ENCODE results near the gene GBGT1.

GBGT1 gene

GRCh38 chr9:133184971-133185370 is 21.3 kb upstream of the GBGT1 start:
- intact Hi-C loops (cut with DNase I; ENCODE audit: low total_unique reads) = loop anchor here (5.0 to 10.0 kb wide), 2 partner anchors 140 to 302 kb away; no protein-coding TSS in a partner anchor
- no peaks in the 10 kb centered on the region for H3K36me3 ChIP-seq
- no peaks in the 10 kb centered on the region for H3K9me3 ChIP-seq
- no peak for DNase-seq
- no peak overlapping the region for H3K27ac ChIP-seq
- peak; percentile 45 to 53 for TF ChIP-seq CTCF (IDR thresholded peaks at IDR 0.05)
- peaks cover 0 to 3% (median 0%) of the 10 kb centered on the region in 4 donors for H3K4me1 ChIP-seq
- H3K4me3 ChIP-seq = no peak overlapping the region
- peaks cover 0 to 23% of the 10 kb centered on the region in 2 donors for H3K27me3 ChIP-seq

GRCh38 chr9:133182151-133182550 is 18.4 kb upstream of the GBGT1 start:
- H3K4me1 ChIP-seq = peaks cover 0 to 3% (median 0%) of the 10 kb centered on the region in 4 donors
- peaks cover 0 to 5% of the 10 kb centered on the region in 2 donors for H3K27me3 ChIP-seq
- no peak overlapping the region for H3K27ac ChIP-seq
- intact Hi-C loops (cut with DNase I; ENCODE audit: low total_unique reads) = loop anchor here (5.0 to 10.0 kb wide), 2 partner anchors 143 to 305 kb away; no protein-coding TSS in a partner anchor
- H3K4me3 ChIP-seq = no peak overlapping the region
- TF ChIP-seq CTCF (IDR thresholded peaks at IDR 0.05) = no peak
- DNase-seq = no peak
- no peaks in the 10 kb centered on the region for H3K36me3 ChIP-seq
- H3K9me3 ChIP-seq = no peaks in the 10 kb centered on the region

GRCh38 chr9:133181561-133181960 is 17.8 kb upstream of the GBGT1 start:
- intact Hi-C loops (cut with DNase I; ENCODE audit: low total_unique reads) = loop anchor here (5.0 to 10.0 kb wide), 2 partner anchors 143 to 306 kb away; no protein-coding TSS in a partner anchor
- no peak for DNase-seq
- Histone ChIP-seq H3K36me3 (no peaks in the 10 kb centered on the region), H3K4me1 (peaks cover 0 to 3% (median 0%) of the 10 kb centered on the region in 4 donors), H3K4me3 (no peak overlapping the region), H3K27me3 (peaks cover 0 to 3% of the 10 kb centered on the region in 2 donors), H3K27ac (no peak overlapping the region), H3K9me3 (no peaks in the 10 kb centered on the region)
- no peak for TF ChIP-seq CTCF (IDR thresholded peaks at IDR 0.05)

- intact Hi-C loops (cut with DNase I; ENCODE audit: low total_unique reads) = loop anchor here (5.0 to 10.0 kb wide), 2 partner anchors 144 to 306 kb away; no protein-coding TSS in a partner anchor
- Histone ChIP-seq H3K36me3 (no peaks in the 10 kb centered on the region), H3K4me3 (no peak overlapping the region), H3K27ac (no peak overlapping the region), H3K4me1 (peaks cover 0 to 3% (median 0%) of the 10 kb centered on the region in 4 donors), H3K9me3 (no peaks in the 10 kb centered on the region), H3K27me3 (peaks cover 0 to 3% of the 10 kb centered on the region in 2 donors)
- no peak for TF ChIP-seq CTCF (IDR thresholded peaks at IDR 0.05)
- DNase-seq = no peak
These were observed 17.2 kb upstream of the GBGT1 start for GRCh38 chr9:133180953-133181352.

GRCh38 chr9:133173056-133173455 is 9.3 kb upstream of the GBGT1 start:
- Histone ChIP-seq H3K27ac (no peak overlapping the region), H3K4me3 (no peak overlapping the region), H3K4me1 (no peaks in the 10 kb centered on the region), H3K27me3 (peaks cover 0 to 24% of the 10 kb centered on the region in 2 donors), H3K9me3 (no peaks in the 10 kb centered on the region), H3K36me3 (no peaks in the 10 kb centered on the region)
- DNase-seq = no peak
- intact Hi-C loops (cut with DNase I; ENCODE audit: low total_unique reads) = no loop called here
- TF ChIP-seq CTCF (IDR thresholded peaks at IDR 0.05) = no peak

Measured in tibial artery (tissue), 4 donors.